SK-N-SH (cell line): ENCODE data around the gene CD164L2.

Experiments used
- CTCF ChIP-seq: fragments of 200-600 bp; sonication (generic); IDR thresholded peaks from 2 replicates; pipeline ENCODE4 v1.6.1; 2017; ENCODE audit warnings: antibody characterized with exemption, mild to moderate bottlenecking, moderate library complexity
- EP300 ChIP-seq, 2 experiments: IDR thresholded peaks; 2 replicates each; pipeline versions ENCODE4 v1.4.0 to v1.6.1; 2012; ENCODE audit warnings: borderline replicate concordance in 1 of 2, low read depth in 1 of 2, low read length in 1 of 2
- FOXM1 ChIP-seq: IDR thresholded peaks from 2 replicates; pipeline ENCODE4 v1.4.0; 2012; ENCODE audit warnings: low read depth, mild to moderate bottlenecking
- MAX ChIP-seq: IDR thresholded peaks from 2 replicates; pipeline ENCODE4 v1.4.0; 2012; ENCODE audit warnings: low read depth
- POLR2AphosphoS5 ChIP-seq: IDR thresholded peaks from 2 replicates; pipeline ENCODE4 v1.6.1; 2012; ENCODE audit warnings: low read depth, low read length
- SIN3A ChIP-seq: IDR thresholded peaks from 2 replicates; pipeline ENCODE4 v1.6.1; 2012; ENCODE audit warnings: low read depth, mild to moderate bottlenecking, low read length, moderate library complexity, borderline replicate concordance
- TCF12 ChIP-seq: IDR thresholded peaks from 2 replicates; pipeline ENCODE4 v1.4.0; 2012
- USF1 ChIP-seq: IDR thresholded peaks from 2 replicates; pipeline ENCODE4 v1.4.0; 2012; ENCODE audit warnings: low read depth, borderline replicate concordance
- ZBTB33 ChIP-seq: IDR thresholded peaks from 2 replicates; pipeline ENCODE4 v1.4.0; 2012; ENCODE audit warnings: low read depth, borderline replicate concordance

GRCh38 chr1:27380766-27381733, 2.1 kb downstream of the CD164L2 start:
- no peak for TF ChIP-seq EP300 (IDR thresholded peaks at IDR 0.05; ENCODE audit: borderline replicate concordance in 1 of 2, low read depth in 1 of 2, low read length in 1 of 2)
- no peak for TF ChIP-seq CTCF
- TF ChIP-seq TCF12, result peak; percentile 32; the same call in 1 of the 2 replicates
- TF ChIP-seq USF1, result no peak
- TF ChIP-seq ZBTB33, result no peak
- TF ChIP-seq FOXM1, result no peak
- TF ChIP-seq POLR2AphosphoS5, result no peak
- no peak for TF ChIP-seq MAX
- TF ChIP-seq SIN3A, result no peak
